OCI-LY7 (cell line): ENCODE measurements around the gene TUBB6. TPM values are rescaled to one million over a fixed set of nuclear protein-coding genes. Genes with fewer than 3 reads are reported as not detected.

Source experiments
- BruUV-seq: library from RNA; stranded (reverse); fragments of 400-500 nt; replicated peaks from 2 replicates; lab custom pipeline; 2021; lab: Mats Ljungman, UMichigan
- CTCF ChIA-PET: fragments of 300-600 bp; sonication (Branson Sonifier 250); formaldehyde crosslinking; loops from one replicate; lab custom pipeline; 2022; ENCODE audit warnings: antibody characterized with exemption; ENCODE audit not compliant: unreplicated experiment; lab: Charles Lee
- POLR2A ChIA-PET: fragments of 300-600 bp; sonication (Branson Sonifier 250); formaldehyde crosslinking; loops from one replicate; lab custom pipeline; 2022; ENCODE audit warnings: antibody characterized with exemption; lab: Charles Lee
- DNase-seq: peaks from one replicate; pipeline ENCODE4 v3.0.0-alpha.2; 2015; ENCODE audit warnings: low spot score
- H2AFZ ChIP-seq: fragments of 200-600 bp; sonication (generic), shearing (Covaris generic); 2 replicates; pipeline ENCODE4 v1.6.1; 2014; ENCODE audit warnings: mild to moderate bottlenecking, antibody characterized with exemption, low read length, moderate library complexity
- H3K27ac ChIP-seq: fragments of 200-600 bp; sonication (generic); 2 replicates; pipeline ENCODE4 v1.5.1; 2014; ENCODE audit warnings: mixed run types, low read depth, mild to moderate bottlenecking, moderate library complexity, low read length, inconsistent platforms; ENCODE audit not compliant: poor library complexity, severe bottlenecking
- H3K36me3 ChIP-seq: fragments of 200-600 bp; sonication (generic); 2 replicates; pipeline ENCODE4 v1.6.1; 2014; ENCODE audit warnings: mild to moderate bottlenecking, antibody characterized with exemption, low read length, moderate library complexity, mixed read lengths; ENCODE audit not compliant: insufficient read depth
- H3K4me1 ChIP-seq: fragments of 200-600 bp; sonication (generic); 2 replicates; pipeline ENCODE4 v1.5.1; 2014; ENCODE audit warnings: mild to moderate bottlenecking, low read length; ENCODE audit not compliant: insufficient read depth, poor library complexity, severe bottlenecking
- H3K4me2 ChIP-seq: fragments of 200-600 bp; sonication (generic); 2 replicates; pipeline ENCODE4 v1.6.1; 2014; ENCODE audit warnings: mild to moderate bottlenecking, low read length
- H3K4me3 ChIP-seq: fragments of 200-600 bp; sonication (generic); 2 replicates; pipeline ENCODE4 v1.5.1; 2014; ENCODE audit warnings: mild to moderate bottlenecking, low read depth, low read length; ENCODE audit not compliant: poor library complexity, severe bottlenecking
- H3K79me2 ChIP-seq: fragments of 200-600 bp; sonication (generic); 2 replicates; pipeline ENCODE4 v1.6.1; 2016; ENCODE audit warnings: low read depth, mild to moderate bottlenecking, low read length, moderate library complexity, mixed read lengths; ENCODE audit not compliant: insufficient read depth
- H3K9me2 ChIP-seq: fragments of 200-600 bp; sonication (generic); 2 replicates; pipeline ENCODE4 v1.6.1; 2016; ENCODE audit warnings: mild to moderate bottlenecking, low read length, mixed read lengths; ENCODE audit not compliant: insufficient read depth
- H3K9me3 ChIP-seq: fragments of 200-600 bp; sonication (generic); 2 replicates; pipeline ENCODE4 v1.6.1; 2014; ENCODE audit warnings: mild to moderate bottlenecking, mixed run types, low read length, mixed read lengths
- H4K20me1 ChIP-seq: fragments of 200-600 bp; sonication (generic); 2 replicates; pipeline ENCODE4 v1.6.1; 2014; ENCODE audit warnings: mild to moderate bottlenecking, antibody characterized with exemption, low read length, moderate library complexity, mixed read lengths; ENCODE audit not compliant: insufficient read depth
- EZH2phosphoT487 ChIP-seq: fragments of 200-600 bp; sonication (generic); IDR thresholded peaks from 2 replicates; pipeline ENCODE4 v1.6.1; 2018; ENCODE audit warnings: low read depth, borderline replicate concordance, mild to moderate bottlenecking, mixed run types, antibody characterized with exemption, low read length, moderate library complexity, mixed read lengths
- intact Hi-C: fragments of 100-400 bp; cut with micrococcal nuclease; formaldehyde crosslinking; loops from one replicate; pipeline ENCODE4 v1.10.0; 2022; ENCODE audit not compliant: unreplicated experiment
- total RNA-seq, 2 experiments: library from RNA; depleted of rRNA in 1 of 2; stranded (reverse); fragments of >200 nt in 1 of 2; shearing (Covaris generic) in 1 of 2; gene quantifications; 2 replicates each; pipeline ENCODE4 v1.2.3, GENCODE V29; 2014 to 2022
- TF ChIP-seq, protein P1 (sequence below): fragments of 200-600 bp; sonication (generic); conservative IDR thresholded peaks from 2 replicates; pipeline ENCODE4 v1.5.1; 2014; ENCODE audit warnings: mild to moderate bottlenecking, antibody characterized with exemption, low read length, moderate library complexity, mixed read lengths

The TUBB6 gene
- total RNA-seq, 2 experiments from 2014 or later = not detected

DNA sequence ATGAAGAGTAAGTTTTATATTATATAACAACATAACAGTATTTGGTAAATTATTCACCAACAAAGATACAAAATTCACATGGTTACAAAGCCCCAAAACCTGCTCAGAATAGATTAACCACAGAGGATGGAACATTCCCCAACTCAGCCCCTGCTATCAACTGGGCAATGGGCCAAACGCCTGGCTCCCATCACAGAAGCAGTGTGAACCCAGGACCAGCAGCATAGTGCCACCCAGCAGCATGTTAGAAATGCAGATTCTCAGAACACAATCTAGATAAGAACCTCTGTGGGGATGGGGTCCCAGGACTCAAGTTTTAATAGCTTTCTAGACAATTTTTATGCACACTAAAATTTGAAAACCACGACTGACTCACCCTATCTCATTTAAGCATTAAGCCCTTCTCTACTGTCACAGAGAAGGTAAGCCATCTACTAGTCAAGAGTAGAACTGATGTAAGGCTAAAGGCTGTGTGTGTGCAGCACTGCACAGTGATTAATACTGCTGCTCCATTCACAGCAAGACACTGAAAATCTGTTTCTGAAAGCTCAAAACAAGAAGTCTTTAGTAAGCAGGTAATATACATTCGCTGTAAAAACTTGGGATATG is 53.8 kb downstream of the TUBB6 start:
- H3K79me2 ChIP-seq = no peaks in the 10 kb centered on the region
- H3K9me3 ChIP-seq = no peaks in the 10 kb centered on the region
- TF ChIP-seq, protein P1, sequence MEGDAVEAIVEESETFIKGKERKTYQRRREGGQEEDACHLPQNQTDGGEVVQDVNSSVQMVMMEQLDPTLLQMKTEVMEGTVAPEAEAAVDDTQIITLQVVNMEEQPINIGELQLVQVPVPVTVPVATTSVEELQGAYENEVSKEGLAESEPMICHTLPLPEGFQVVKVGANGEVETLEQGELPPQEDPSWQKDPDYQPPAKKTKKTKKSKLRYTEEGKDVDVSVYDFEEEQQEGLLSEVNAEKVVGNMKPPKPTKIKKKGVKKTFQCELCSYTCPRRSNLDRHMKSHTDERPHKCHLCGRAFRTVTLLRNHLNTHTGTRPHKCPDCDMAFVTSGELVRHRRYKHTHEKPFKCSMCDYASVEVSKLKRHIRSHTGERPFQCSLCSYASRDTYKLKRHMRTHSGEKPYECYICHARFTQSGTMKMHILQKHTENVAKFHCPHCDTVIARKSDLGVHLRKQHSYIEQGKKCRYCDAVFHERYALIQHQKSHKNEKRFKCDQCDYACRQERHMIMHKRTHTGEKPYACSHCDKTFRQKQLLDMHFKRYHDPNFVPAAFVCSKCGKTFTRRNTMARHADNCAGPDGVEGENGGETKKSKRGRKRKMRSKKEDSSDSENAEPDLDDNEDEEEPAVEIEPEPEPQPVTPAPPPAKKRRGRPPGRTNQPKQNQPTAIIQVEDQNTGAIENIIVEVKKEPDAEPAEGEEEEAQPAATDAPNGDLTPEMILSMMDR = no peak
- intact Hi-C loops = no loop called here
- no peaks in the 10 kb centered on the region for H3K9me2 ChIP-seq
- BruUV-seq = no TSS peak
- CTCF ChIA-PET = no interaction called here
- H3K4me1 ChIP-seq = no peaks in the 10 kb centered on the region
- no peak overlapping the region for H3K27ac ChIP-seq
- H3K4me2 ChIP-seq = no peak overlapping the region
- no peak overlapping the region for H2AFZ ChIP-seq
- POLR2A ChIA-PET = interaction anchor here (0.6 kb wide), 1 partner anchor 10 kb away, joined by 3 read pairs; no protein-coding TSS in a partner anchor
- no peak overlapping the region for H3K4me3 ChIP-seq
- H3K36me3 ChIP-seq = peaks cover 96% of the 10 kb centered on the region
- DNase-seq = no peak
- H4K20me1 ChIP-seq = no peaks in the 10 kb centered on the region

DNA sequence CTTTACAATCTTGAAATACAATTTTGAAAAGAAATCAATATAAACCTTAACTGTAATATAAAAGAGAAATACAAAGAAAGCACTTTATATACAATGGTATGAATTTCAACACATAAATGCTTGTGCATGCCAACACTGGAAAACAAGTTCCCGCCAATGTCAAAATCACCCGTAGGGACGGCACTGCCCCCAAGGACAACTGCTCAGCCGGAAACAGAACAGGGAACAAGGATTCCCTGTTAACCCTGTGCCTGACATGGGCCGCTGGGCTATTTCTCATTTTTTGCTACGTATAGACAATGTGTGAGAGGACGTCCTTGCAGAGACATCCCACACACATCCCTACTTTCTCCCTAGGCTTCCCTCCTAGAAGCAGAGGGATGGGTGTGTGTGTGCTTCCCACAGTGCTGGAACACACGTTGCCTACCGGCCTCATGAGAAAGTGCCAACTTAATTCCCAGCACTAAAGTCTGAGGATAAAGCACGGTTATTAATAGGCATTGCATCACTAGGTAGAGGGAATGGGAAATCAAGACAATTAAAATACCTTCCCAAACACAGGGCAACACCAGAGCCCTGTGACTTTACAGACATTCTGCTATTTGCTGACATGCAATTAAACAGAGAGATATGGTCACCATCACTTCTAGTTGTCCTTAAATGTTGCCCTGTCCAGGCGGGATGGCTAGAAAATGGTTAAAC is 54.6 kb downstream of the TUBB6 start:
- no peak overlapping the region for H3K4me3 ChIP-seq
- BruUV-seq = no TSS peak
- intact Hi-C loops = no loop called here
- CTCF ChIA-PET = no interaction called here
- H2AFZ ChIP-seq = no peak overlapping the region
- no peaks in the 10 kb centered on the region for H3K9me2 ChIP-seq
- H3K36me3 ChIP-seq = peaks cover 96% of the 10 kb centered on the region
- POLR2A ChIA-PET = no interaction called here
- TF ChIP-seq, protein P1 = no peak
- no peak for TF ChIP-seq EZH2phosphoT487
- no peak overlapping the region for H3K27ac ChIP-seq
- H3K79me2 ChIP-seq = no peaks in the 10 kb centered on the region
- H4K20me1 ChIP-seq = no peaks in the 10 kb centered on the region
- no peaks in the 10 kb centered on the region for H3K4me1 ChIP-seq
- H3K9me3 ChIP-seq = no peaks in the 10 kb centered on the region
- DNase-seq = no peak
- H3K4me2 ChIP-seq = no peak overlapping the region

DNA sequence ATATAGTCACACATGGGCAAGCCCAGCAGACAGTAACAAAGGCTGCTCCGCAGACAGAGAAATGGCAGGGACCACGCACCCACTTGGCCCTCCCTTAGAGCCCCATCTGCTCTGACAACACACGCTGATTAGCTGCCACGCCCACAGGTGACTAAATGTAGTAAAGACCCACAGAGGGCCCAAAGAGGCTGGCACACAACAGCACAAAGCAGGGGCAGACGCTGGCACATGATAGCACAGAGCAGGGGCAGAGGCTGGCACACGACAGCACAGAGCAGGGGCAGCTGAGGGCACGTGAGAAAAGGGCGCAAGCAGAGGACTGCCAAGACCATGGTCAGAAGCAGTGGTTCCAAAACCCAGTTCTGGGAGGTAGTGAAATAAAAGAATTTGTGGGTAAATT is 58.3 kb downstream of the TUBB6 start:
- H3K9me2 ChIP-seq = no peaks in the 10 kb centered on the region
- ChIA-PET CTCF (no interaction called here), POLR2A (no interaction called here)
- intact Hi-C loops = no loop called here
- no peaks in the 10 kb centered on the region for H4K20me1 ChIP-seq
- H3K9me3 ChIP-seq = no peaks in the 10 kb centered on the region
- H2AFZ ChIP-seq = no peak overlapping the region
- H3K27ac ChIP-seq = no peak overlapping the region
- no peak for TF ChIP-seq EZH2phosphoT487
- TF ChIP-seq, protein P1 = no peak
- H3K4me1 ChIP-seq = no peaks in the 10 kb centered on the region
- H3K4me2 ChIP-seq = no peak overlapping the region
- H3K4me3 ChIP-seq = no peak overlapping the region
- peaks cover 15% of the 10 kb centered on the region for H3K79me2 ChIP-seq
- no TSS peak for BruUV-seq
- H3K36me3 ChIP-seq = peaks cover 92% of the 10 kb centered on the region
- DNase-seq = no peak
